ENCODE results near the gene EXPH5. TPM values are rescaled to one million over a fixed set of nuclear protein-coding genes. Genes with fewer than 3 reads are reported as not detected.

Gene EXPH5
- total and polyA plus RNA-seq, 2 of the 8 experiments (the other 6 are each of a cell fraction or from before 2014, with no cell fraction given), result 1.1 to 11.5 TPM

- TF ChIP-seq SIN3A (conservative IDR thresholded peaks at IDR 0.05 in 1 of 2, IDR thresholded peaks at IDR 0.05 in 1 of 2; ENCODE audit: low read depth in 1 of 2, low read length in 2 of 2) (no peak), CTBP2 (IDR thresholded peaks at IDR 0.05; ENCODE audit: borderline replicate concordance, insufficient read depth, insufficient read length, low read length) (no peak)
These were observed 59.2 kb downstream of the EXPH5 start (continued) for GRCh38 chr11:108534274-108534882.
